Endothelial cell of umbilical vein (primary cell): ENCODE data around the gene CABP5.
"Not testable (repeated sequence)": the region's sequence is repeated elsewhere in the genome, so short reads cannot be mapped to it uniquely, and the experiment has no call there.

Experiments
- EZH2 ChIP-seq: IDR thresholded peaks from 2 replicates; pipeline ENCODE4 v1.6.1; 2012; ENCODE audit warnings: borderline replicate concordance, low read depth, mild to moderate bottlenecking, moderate library complexity, low read length, inconsistent platforms; ENCODE audit not compliant: severe bottlenecking
- FOS ChIP-seq: IDR thresholded peaks from 2 replicates; pipeline ENCODE4 v1.6.1; 2011; ENCODE audit warnings: mild to moderate bottlenecking, low read length, moderate library complexity, borderline replicate concordance; ENCODE audit not compliant: insufficient read depth
- GATA2 ChIP-seq: IDR thresholded peaks from 2 replicates; pipeline ENCODE4 v1.7.0; 2011; ENCODE audit warnings: low read depth, mild to moderate bottlenecking, moderate library complexity, mixed read lengths, low read length; ENCODE audit not compliant: insufficient read length, insufficient read depth
- MYC ChIP-seq: IDR thresholded peaks from one replicate; pipeline ENCODE4 v1.6.1; 2011; ENCODE audit warnings: mild to moderate bottlenecking, low read depth, low read length
- POLR2A ChIP-seq: IDR thresholded peaks from 2 replicates; pipeline ENCODE4 v1.6.1; 2012; ENCODE audit warnings: low read depth, mild to moderate bottlenecking, control low read depth, low read length
- POLR2AphosphoS5 ChIP-seq: IDR thresholded peaks from 2 replicates; pipeline ENCODE4 v1.6.1; 2012; ENCODE audit warnings: low read depth, mild to moderate bottlenecking, control low read depth, low read length, moderate library complexity; ENCODE audit not compliant: insufficient read depth
- TF ChIP-seq, protein P1 (sequence below), 2 donors: IDR thresholded peaks; 1 replicate in 1 of 2; 2 replicates in 1 of 2; pipeline ENCODE4 v1.5.1; 2011; ENCODE audit warnings: low read length in 2 of 2, mild to moderate bottlenecking in 2 of 2, moderate library complexity in 2 of 2, control low read depth in 1 of 2, inconsistent platforms in 1 of 2, low read depth in 1 of 2; ENCODE audit not compliant: insufficient read depth in 1 of 2; ENCODE audit errors: extremely low read depth in 1 of 2
- TF ChIP-seq, protein P2 (sequence below): IDR thresholded peaks from 2 replicates; pipeline ENCODE4 v1.6.1; 2011; ENCODE audit not compliant: insufficient read depth, insufficient read length

DNA sequence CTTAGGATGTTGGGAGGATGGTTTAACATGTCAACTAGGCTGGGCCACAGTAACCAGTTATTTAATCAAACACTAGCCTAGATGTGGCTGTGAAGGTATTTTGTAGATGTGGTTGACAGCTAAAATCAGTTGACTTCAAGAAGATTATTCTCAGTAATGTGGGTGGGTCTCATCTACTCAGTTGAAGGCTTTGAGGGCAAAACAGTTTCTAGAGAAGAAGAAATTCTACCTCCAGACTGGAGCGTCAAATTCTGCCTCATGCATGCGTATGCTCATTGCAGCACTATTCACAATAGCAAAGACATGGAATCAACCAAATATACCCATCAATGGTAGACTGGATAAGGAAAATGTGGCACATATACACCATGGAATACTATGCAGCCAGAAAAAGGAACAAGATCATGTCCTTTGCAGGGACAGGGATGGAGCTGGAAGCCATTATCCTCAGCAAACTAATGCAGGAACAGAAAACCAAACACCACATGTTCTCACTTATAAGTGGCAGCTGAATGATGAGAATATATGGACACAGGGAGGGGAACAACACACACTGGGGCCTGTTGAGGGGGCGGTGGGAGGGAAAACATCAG, 26.4 kb upstream of the CABP5 start:
- not testable (repeated sequence) for TF ChIP-seq POLR2A, POLR2AphosphoS5, GATA2, FOS, EZH2, MYC
- TF ChIP-seq, protein P1, sequence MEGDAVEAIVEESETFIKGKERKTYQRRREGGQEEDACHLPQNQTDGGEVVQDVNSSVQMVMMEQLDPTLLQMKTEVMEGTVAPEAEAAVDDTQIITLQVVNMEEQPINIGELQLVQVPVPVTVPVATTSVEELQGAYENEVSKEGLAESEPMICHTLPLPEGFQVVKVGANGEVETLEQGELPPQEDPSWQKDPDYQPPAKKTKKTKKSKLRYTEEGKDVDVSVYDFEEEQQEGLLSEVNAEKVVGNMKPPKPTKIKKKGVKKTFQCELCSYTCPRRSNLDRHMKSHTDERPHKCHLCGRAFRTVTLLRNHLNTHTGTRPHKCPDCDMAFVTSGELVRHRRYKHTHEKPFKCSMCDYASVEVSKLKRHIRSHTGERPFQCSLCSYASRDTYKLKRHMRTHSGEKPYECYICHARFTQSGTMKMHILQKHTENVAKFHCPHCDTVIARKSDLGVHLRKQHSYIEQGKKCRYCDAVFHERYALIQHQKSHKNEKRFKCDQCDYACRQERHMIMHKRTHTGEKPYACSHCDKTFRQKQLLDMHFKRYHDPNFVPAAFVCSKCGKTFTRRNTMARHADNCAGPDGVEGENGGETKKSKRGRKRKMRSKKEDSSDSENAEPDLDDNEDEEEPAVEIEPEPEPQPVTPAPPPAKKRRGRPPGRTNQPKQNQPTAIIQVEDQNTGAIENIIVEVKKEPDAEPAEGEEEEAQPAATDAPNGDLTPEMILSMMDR (IDR thresholded peaks at IDR 0.05; ENCODE audit: extremely low read depth in 1 of 2, insufficient read depth in 1 of 2, low read depth in 1 of 2, low read length in 2 of 2) = not testable (repeated sequence)
- TF ChIP-seq, protein P2, sequence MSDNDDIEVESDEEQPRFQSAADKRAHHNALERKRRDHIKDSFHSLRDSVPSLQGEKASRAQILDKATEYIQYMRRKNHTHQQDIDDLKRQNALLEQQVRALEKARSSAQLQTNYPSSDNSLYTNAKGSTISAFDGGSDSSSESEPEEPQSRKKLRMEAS = not testable (repeated sequence)
